Nephron progenitor cell (in vitro differentiated cells): ENCODE measurements around the gene TGM6.

Experiments used
- DNase-seq: peaks from one replicate; pipeline ENCODE4 v3.0.0; 2021
- H3K27ac Mint-ChIP-seq: 2 replicates; pipeline ENCODE4 v1.8.0; 2021; ENCODE audit warnings: mild to moderate bottlenecking, moderate library complexity, mixed read lengths
- H3K27me3 Mint-ChIP-seq: 2 replicates; pipeline ENCODE4 v1.8.0; 2021; ENCODE audit warnings: mild to moderate bottlenecking, low read depth, mixed read lengths; ENCODE audit not compliant: poor library complexity
- H3K36me3 Mint-ChIP-seq: 2 replicates; pipeline ENCODE4 v1.8.0; 2021; ENCODE audit warnings: low read depth, mixed read lengths
- H3K4me1 Mint-ChIP-seq: 2 replicates; pipeline ENCODE4 v1.8.0; 2021; ENCODE audit warnings: mixed read lengths
- H3K4me3 Mint-ChIP-seq: 2 replicates; pipeline ENCODE4 v1.8.0; 2021; ENCODE audit warnings: mild to moderate bottlenecking, moderate library complexity, mixed read lengths
- H3K9me3 Mint-ChIP-seq: 2 replicates; pipeline ENCODE4 v1.8.0; 2021; ENCODE audit warnings: mild to moderate bottlenecking, moderate library complexity, mixed read lengths
- TF ChIP-seq, protein P1 (sequence below): fragments of 200-600 bp; sonication (generic); IDR thresholded peaks from 2 replicates; pipeline ENCODE4 v1.5.0; 2021; ENCODE audit warnings: antibody characterized with exemption

The TGM6 gene

GRCh38 chr20:2408111-2408510, 27.4 kb downstream of the TGM6 start:
- DNase-seq: no peak
- H3K27ac Mint-ChIP-seq: no peak overlapping the region
- no peaks in the 10 kb centered on the region for H3K36me3 Mint-ChIP-seq
- H3K4me1 Mint-ChIP-seq: no peaks in the 10 kb centered on the region
- TF ChIP-seq, protein P1, sequence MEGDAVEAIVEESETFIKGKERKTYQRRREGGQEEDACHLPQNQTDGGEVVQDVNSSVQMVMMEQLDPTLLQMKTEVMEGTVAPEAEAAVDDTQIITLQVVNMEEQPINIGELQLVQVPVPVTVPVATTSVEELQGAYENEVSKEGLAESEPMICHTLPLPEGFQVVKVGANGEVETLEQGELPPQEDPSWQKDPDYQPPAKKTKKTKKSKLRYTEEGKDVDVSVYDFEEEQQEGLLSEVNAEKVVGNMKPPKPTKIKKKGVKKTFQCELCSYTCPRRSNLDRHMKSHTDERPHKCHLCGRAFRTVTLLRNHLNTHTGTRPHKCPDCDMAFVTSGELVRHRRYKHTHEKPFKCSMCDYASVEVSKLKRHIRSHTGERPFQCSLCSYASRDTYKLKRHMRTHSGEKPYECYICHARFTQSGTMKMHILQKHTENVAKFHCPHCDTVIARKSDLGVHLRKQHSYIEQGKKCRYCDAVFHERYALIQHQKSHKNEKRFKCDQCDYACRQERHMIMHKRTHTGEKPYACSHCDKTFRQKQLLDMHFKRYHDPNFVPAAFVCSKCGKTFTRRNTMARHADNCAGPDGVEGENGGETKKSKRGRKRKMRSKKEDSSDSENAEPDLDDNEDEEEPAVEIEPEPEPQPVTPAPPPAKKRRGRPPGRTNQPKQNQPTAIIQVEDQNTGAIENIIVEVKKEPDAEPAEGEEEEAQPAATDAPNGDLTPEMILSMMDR: no peak
- H3K4me3 Mint-ChIP-seq: no peak overlapping the region
- H3K27me3 Mint-ChIP-seq: peaks cover 12% of the 10 kb centered on the region
- H3K9me3 Mint-ChIP-seq: peaks cover 14% of the 10 kb centered on the region

DNA sequence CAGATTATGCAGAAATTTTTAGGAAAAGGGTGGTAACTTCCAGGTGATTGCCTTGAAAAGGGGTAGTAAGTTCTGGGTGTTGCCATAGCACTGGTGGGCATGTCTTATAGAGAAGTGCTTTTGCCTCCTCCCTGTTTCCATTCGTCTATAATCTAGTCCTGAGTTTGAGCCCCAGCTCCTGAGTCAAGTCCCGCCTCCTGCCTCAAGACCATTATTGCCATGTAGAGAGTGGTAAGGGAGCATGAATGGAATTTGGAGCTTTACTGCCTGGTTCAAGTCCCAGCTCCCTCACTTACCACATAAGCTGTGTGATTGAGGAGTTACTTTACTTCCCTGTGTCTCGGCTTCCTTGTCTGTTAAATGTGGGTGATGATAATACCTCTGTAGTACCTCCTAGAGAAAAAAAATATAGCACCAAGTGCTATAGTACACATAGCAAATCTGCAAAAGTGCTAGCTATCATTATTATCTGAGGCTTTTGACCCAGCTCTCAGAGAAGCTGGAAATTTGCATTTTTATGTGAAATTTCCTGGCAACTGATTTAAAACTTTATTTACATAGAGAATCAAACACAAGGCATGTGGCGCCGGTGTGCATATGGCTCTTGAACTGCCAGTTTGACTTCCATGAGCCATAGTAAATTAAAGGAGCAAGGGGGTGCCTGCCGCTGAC, 36.0 kb downstream of the TGM6 start:
- no peak overlapping the region for H3K4me3 Mint-ChIP-seq
- peaks cover 21% of the 10 kb centered on the region for H3K27me3 Mint-ChIP-seq
- TF ChIP-seq, protein P1: no peak
- H3K4me1 Mint-ChIP-seq: no peaks in the 10 kb centered on the region
- no peak for DNase-seq
- no peak overlapping the region for H3K27ac Mint-ChIP-seq
- no peaks in the 10 kb centered on the region for H3K9me3 Mint-ChIP-seq
- no peaks in the 10 kb centered on the region for H3K36me3 Mint-ChIP-seq

DNA sequence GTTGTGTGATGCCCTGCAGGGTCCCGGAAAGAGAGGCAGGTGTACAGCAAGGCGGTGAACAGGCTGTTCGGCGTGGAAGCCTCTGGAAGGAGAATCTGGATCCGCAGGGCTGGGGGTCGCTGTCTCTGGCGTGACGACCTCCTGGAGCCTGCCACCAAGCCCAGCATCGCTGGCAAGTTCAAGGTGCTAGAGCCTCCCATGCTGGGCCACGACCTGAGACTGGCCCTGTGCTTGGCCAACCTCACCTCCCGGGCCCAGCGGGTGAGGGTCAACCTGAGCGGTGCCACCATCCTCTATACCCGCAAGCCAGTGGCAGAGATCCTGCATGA, 36.5 kb downstream of the TGM6 start:
- no peak for DNase-seq
- Mint-ChIP-seq H3K4me1 (no peaks in the 10 kb centered on the region), H3K4me3 (no peak overlapping the region), H3K36me3 (no peaks in the 10 kb centered on the region), H3K27ac (no peak overlapping the region), H3K9me3 (no peaks in the 10 kb centered on the region), H3K27me3 (peaks cover 21% of the 10 kb centered on the region)
- TF ChIP-seq, protein P1: no peak

DNA sequence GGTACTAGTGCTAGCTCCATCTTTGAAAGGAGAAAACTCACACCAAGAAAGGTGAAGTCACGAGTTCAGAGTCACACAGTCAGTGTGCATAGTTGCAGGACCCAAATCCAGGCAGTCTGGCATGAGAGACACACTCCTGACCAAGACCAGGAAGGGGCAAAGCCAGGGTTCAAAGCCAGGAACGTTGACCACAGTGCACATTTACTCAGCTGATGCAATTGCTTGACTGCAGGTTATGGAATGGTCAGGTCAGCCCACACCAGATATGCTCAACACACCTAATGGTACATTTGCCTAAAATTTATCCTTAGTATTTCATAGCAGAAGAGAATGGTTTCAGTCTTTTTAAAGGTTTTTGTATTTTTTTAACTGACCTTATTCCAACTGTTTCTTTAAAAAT, 37.7 kb downstream of the TGM6 start:
- no peaks in the 10 kb centered on the region for H3K4me1 Mint-ChIP-seq
- no peaks in the 10 kb centered on the region for H3K36me3 Mint-ChIP-seq
- H3K4me3 Mint-ChIP-seq: no peak overlapping the region
- H3K27me3 Mint-ChIP-seq: peaks cover 20% of the 10 kb centered on the region
- TF ChIP-seq, protein P1: no peak
- H3K27ac Mint-ChIP-seq: no peak overlapping the region
- H3K9me3 Mint-ChIP-seq: peaks cover 2% of the 10 kb centered on the region
- no peak for DNase-seq

GRCh38 chr20:2420510-2420909, 39.8 kb downstream of the TGM6 start:
- Mint-ChIP-seq H3K27ac (no peak overlapping the region), H3K4me1 (no peaks in the 10 kb centered on the region), H3K27me3 (peaks cover 19% of the 10 kb centered on the region), H3K9me3 (peaks cover 5% of the 10 kb centered on the region), H3K4me3 (no peak overlapping the region), H3K36me3 (no peaks in the 10 kb centered on the region)
- no peak for DNase-seq
- TF ChIP-seq, protein P1: no peak

DNA sequence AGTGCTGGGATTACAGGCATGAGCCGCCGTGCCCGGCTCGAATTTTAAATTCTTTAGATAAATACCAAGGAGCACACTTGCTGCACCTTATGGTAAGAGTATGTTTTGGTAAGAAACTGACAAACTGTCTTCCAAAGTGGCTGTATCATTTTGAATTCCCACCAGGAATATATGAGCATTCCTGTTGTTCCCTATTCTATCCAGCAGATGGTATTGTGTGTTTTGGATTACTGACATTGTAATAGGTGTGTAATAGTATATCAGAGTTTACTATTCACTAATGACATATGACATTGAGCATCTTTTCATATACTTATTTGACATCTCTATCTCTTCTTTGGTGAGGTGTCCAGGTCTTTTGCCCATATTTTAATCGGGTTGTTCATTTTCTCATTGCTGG, 40.5 kb downstream of the TGM6 start:
- peaks cover 5% of the 10 kb centered on the region for H3K9me3 Mint-ChIP-seq
- TF ChIP-seq, protein P1: peak; percentile 17
- H3K4me3 Mint-ChIP-seq: no peak overlapping the region
- DNase-seq: no peak
- H3K27ac Mint-ChIP-seq: no peak overlapping the region
- no peaks in the 10 kb centered on the region for H3K36me3 Mint-ChIP-seq
- H3K27me3 Mint-ChIP-seq: peaks cover 18% of the 10 kb centered on the region
- H3K4me1 Mint-ChIP-seq: no peaks in the 10 kb centered on the region
